Measurements from ENCODE around the gene GSTM3. TPM values are rescaled to one million over a fixed set of nuclear protein-coding genes. Genes with fewer than 3 reads are reported as not detected.

The GSTM3 gene
- total RNA-seq, 1 donor from 2014 or later, result 29.7 TPM

- no peak overlapping the region for H3K27ac ChIP-seq
- TF ChIP-seq CTCF (IDR thresholded peaks at IDR 0.05), result no peak
- H3K36me3 ChIP-seq, result no peaks in the 10 kb centered on the region
- H3K4me3 ChIP-seq, result no peak overlapping the region
- H3K4me1 ChIP-seq, result peaks cover 7% of the 10 kb centered on the region
- H3K27me3 ChIP-seq, result no peaks in the 10 kb centered on the region
- H3K9me3 ChIP-seq, result no peaks in the 10 kb centered on the region
- DNase-seq, result peak; percentile 46
- intact Hi-C loops (cut with DNase I), result loop anchor here (5.0 to 10.0 kb wide), 2 partner anchors 204 to 233 kb away; partner anchors contain the start of genes AHCYL1 and GNAI3
- no peak for ATAC-seq
These were observed 37.3 kb upstream of the GSTM3 start for GRCh38 chr1:109777980-109778625.

- Histone ChIP-seq H3K9me3 (no peaks in the 10 kb centered on the region), H3K27me3 (no peaks in the 10 kb centered on the region), H3K27ac (no peak overlapping the region), H3K4me3 (no peak overlapping the region), H3K36me3 (no peaks in the 10 kb centered on the region), H3K4me1 (no peaks in the 10 kb centered on the region)
- DNase-seq, result peak; percentile 31
- TF ChIP-seq CTCF (IDR thresholded peaks at IDR 0.05), result no peak
- intact Hi-C loops (cut with DNase I), result loop anchor here (5.0 to 10.0 kb wide), 2 partner anchors 205 to 233 kb away; partner anchors contain the start of genes AHCYL1 and GNAI3
- no peak for ATAC-seq
These were observed 36.6 kb upstream of the GSTM3 start for GRCh38 chr1:109777436-109777835.

GRCh38 chr1:109776911-109777310 is 36.1 kb upstream of the GSTM3 start:
- Histone ChIP-seq H3K36me3 (no peaks in the 10 kb centered on the region), H3K9me3 (no peaks in the 10 kb centered on the region), H3K4me3 (no peak overlapping the region), H3K27ac (no peak overlapping the region), H3K27me3 (no peaks in the 10 kb centered on the region), H3K4me1 (no peaks in the 10 kb centered on the region)
- DNase-seq (peak; percentile 84), ATAC-seq (peak; percentile 93)
- intact Hi-C loops (cut with DNase I), result loop anchor here (5.0 to 10.0 kb wide), 2 partner anchors 205 to 232 kb away; partner anchors contain the start of genes AHCYL1 and GNAI3
- peak; percentile 98 for TF ChIP-seq CTCF (IDR thresholded peaks at IDR 0.05)

GRCh38 chr1:109776206-109776835 is 35.5 kb upstream of the GSTM3 start:
- Histone ChIP-seq H3K4me1 (no peaks in the 10 kb centered on the region), H3K27ac (no peak overlapping the region), H3K4me3 (no peak overlapping the region), H3K36me3 (no peaks in the 10 kb centered on the region), H3K9me3 (no peaks in the 10 kb centered on the region), H3K27me3 (no peaks in the 10 kb centered on the region)
- TF ChIP-seq CTCF (IDR thresholded peaks at IDR 0.05), result no peak
- DNase-seq (peak; percentile 43), ATAC-seq (no peak)
- intact Hi-C loops (cut with DNase I), result loop anchor here (5.0 to 10.0 kb wide), 2 partner anchors 206 to 232 kb away; partner anchors contain the start of genes AHCYL1 and GNAI3

DNA sequence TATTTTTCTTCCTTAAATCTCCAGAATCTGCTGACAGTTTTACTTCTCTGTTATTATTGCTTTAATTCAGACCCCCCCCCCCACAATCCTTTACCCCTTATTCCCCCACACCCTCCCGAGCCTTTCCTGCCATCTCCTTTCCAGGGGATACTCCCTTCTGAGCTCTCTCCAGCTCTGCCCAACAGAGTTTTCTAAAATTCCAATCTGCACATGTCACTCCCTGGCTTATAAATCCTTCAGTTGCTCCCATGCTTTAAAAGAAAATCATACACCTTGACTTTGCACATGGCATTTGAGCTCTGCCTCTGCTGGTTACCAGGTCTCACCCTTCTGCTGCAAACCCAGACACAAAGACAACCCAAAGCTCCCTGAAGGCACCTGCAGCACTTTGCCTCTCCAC is 34.6 kb upstream of the GSTM3 start:
- Histone ChIP-seq H3K27ac (no peak overlapping the region), H3K4me3 (no peak overlapping the region), H3K27me3 (no peaks in the 10 kb centered on the region), H3K9me3 (no peaks in the 10 kb centered on the region), H3K4me1 (no peaks in the 10 kb centered on the region), H3K36me3 (no peaks in the 10 kb centered on the region)
- no peak for TF ChIP-seq CTCF (IDR thresholded peaks at IDR 0.05)
- no peak for DNase-seq
- intact Hi-C loops (cut with DNase I), result loop anchor here (5.0 to 10.0 kb wide), 2 partner anchors 207 to 231 kb away; partner anchors contain the start of genes AHCYL1 and GNAI3
- ATAC-seq, result no peak
